ENCODE data around the gene CFAP100. TPM values are rescaled to one million over a fixed set of nuclear protein-coding genes. Genes with fewer than 3 reads are reported as not detected.

CFAP100 gene
- total RNA-seq, 2 donors from 2014 or later, result 0.44 to 0.66 TPM

GRCh38 chr3:126369490-126369889 lies 25.2 kb upstream of the CFAP100 start:
- Mint-ChIP-seq H3K4me3 (no peak overlapping the region), H3K27ac (no peak overlapping the region), H3K36me3 (ENCODE audit: low read depth) (no peaks in the 10 kb centered on the region), H3K9me3 (peaks cover 9% of the 10 kb centered on the region), H3K27me3 (ENCODE audit: insufficient read depth) (no peaks in the 10 kb centered on the region), H3K4me1 (peaks cover 5% of the 10 kb centered on the region)
- H3K4me1 ChIP-seq (ENCODE audit: control insufficient read depth, insufficient read depth, low read length), result no peaks in the 10 kb centered on the region
- WGBS, 2 experiments (ENCODE audit: insufficient coverage in 1 of 2, insufficient read length in 1 of 2), result 84 to 92% methylated on average over 2 of the region's 2 CpGs
- H3K4me3 ChIP-seq (ENCODE audit: low read length), result no peak overlapping the region
- no peaks in the 10 kb centered on the region for H3K36me3 ChIP-seq (ENCODE audit: control insufficient read depth, insufficient read depth, low read length)
- H3K9me3 ChIP-seq (ENCODE audit: control insufficient read depth, low read length), result no peaks in the 10 kb centered on the region
- no peak for DNase-seq
- no peak overlapping the region for H3K27ac ChIP-seq (ENCODE audit: low read depth, low read length)
- TF ChIP-seq CTCF (conservative IDR thresholded peaks at IDR 0.05), result peak; percentile 54
- no peaks in the 10 kb centered on the region for H3K27me3 ChIP-seq (ENCODE audit: control insufficient read depth, insufficient read depth, low read length, poor library complexity, severe bottlenecking)
- H3K9ac ChIP-seq (ENCODE audit: extremely low read depth, low read length, poor library complexity, severe bottlenecking), result no peak overlapping the region

- H3K27ac Mint-ChIP-seq, result no peak overlapping the region
- no peak for TF ChIP-seq CTCF (conservative IDR thresholded peaks at IDR 0.05)
These were observed 24.7 kb upstream of the CFAP100 start for GRCh38 chr3:126370055-126370454.

GRCh38 chr3:126370606-126371005 lies 24.1 kb upstream of the CFAP100 start:
- H3K4me1 Mint-ChIP-seq, result peaks cover 2% of the 10 kb centered on the region
- TF ChIP-seq CTCF (conservative IDR thresholded peaks at IDR 0.05), result no peak
- no peak overlapping the region for H3K9ac ChIP-seq (ENCODE audit: extremely low read depth, low read length, poor library complexity, severe bottlenecking)
- H3K27ac Mint-ChIP-seq, result no peak overlapping the region
- H3K27ac ChIP-seq (ENCODE audit: low read depth, low read length), result no peak overlapping the region
- no peak for DNase-seq
- H3K9me3 ChIP-seq (ENCODE audit: control insufficient read depth, low read length), result no peaks in the 10 kb centered on the region
- H3K36me3 ChIP-seq (ENCODE audit: control insufficient read depth, insufficient read depth, low read length), result no peaks in the 10 kb centered on the region
- no peak overlapping the region for H3K4me3 Mint-ChIP-seq
- no peaks in the 10 kb centered on the region for H3K36me3 Mint-ChIP-seq (ENCODE audit: low read depth)
- H3K27me3 ChIP-seq (ENCODE audit: control insufficient read depth, insufficient read depth, low read length, poor library complexity, severe bottlenecking), result no peaks in the 10 kb centered on the region
- no peak overlapping the region for H3K4me3 ChIP-seq (ENCODE audit: low read length)
- H3K27me3 Mint-ChIP-seq (ENCODE audit: insufficient read depth), result no peaks in the 10 kb centered on the region
- peaks cover 9% of the 10 kb centered on the region for H3K9me3 Mint-ChIP-seq
- no peaks in the 10 kb centered on the region for H3K4me1 ChIP-seq (ENCODE audit: control insufficient read depth, insufficient read depth, low read length)
- WGBS, 2 experiments (ENCODE audit: insufficient coverage in 1 of 2, insufficient read length in 1 of 2), result 92 to 95% methylated on average over 4 to 7 of the region's 7 CpGs

More at GRCh38 chr3:126370055-126370454, 24.7 kb upstream of the CFAP100 start:
- no peak overlapping the region for H3K4me3 ChIP-seq (ENCODE audit: low read length)
- no peak overlapping the region for H3K9ac ChIP-seq (ENCODE audit: extremely low read depth, low read length, poor library complexity, severe bottlenecking)
- no peaks in the 10 kb centered on the region for H3K9me3 ChIP-seq (ENCODE audit: control insufficient read depth, low read length)
- H3K4me1 ChIP-seq (ENCODE audit: control insufficient read depth, insufficient read depth, low read length), result no peaks in the 10 kb centered on the region
- 86 to 100% methylated on average over 1 to 4 of the region's 4 CpGs for WGBS, 2 experiments (ENCODE audit: insufficient coverage in 1 of 2, insufficient read length in 1 of 2)
- no peak for DNase-seq
- no peak overlapping the region for H3K4me3 Mint-ChIP-seq
- H3K4me1 Mint-ChIP-seq, result peaks cover 2% of the 10 kb centered on the region
- H3K27me3 Mint-ChIP-seq (ENCODE audit: insufficient read depth), result no peaks in the 10 kb centered on the region
- no peaks in the 10 kb centered on the region for H3K27me3 ChIP-seq (ENCODE audit: control insufficient read depth, insufficient read depth, low read length, poor library complexity, severe bottlenecking)
- H3K36me3 ChIP-seq (ENCODE audit: control insufficient read depth, insufficient read depth, low read length), result no peaks in the 10 kb centered on the region
- no peaks in the 10 kb centered on the region for H3K36me3 Mint-ChIP-seq (ENCODE audit: low read depth)
- H3K9me3 Mint-ChIP-seq, result peaks cover 9% of the 10 kb centered on the region
- no peak overlapping the region for H3K27ac ChIP-seq (ENCODE audit: low read depth, low read length)
